ENCODE results near the gene DHX58.

DNA sequence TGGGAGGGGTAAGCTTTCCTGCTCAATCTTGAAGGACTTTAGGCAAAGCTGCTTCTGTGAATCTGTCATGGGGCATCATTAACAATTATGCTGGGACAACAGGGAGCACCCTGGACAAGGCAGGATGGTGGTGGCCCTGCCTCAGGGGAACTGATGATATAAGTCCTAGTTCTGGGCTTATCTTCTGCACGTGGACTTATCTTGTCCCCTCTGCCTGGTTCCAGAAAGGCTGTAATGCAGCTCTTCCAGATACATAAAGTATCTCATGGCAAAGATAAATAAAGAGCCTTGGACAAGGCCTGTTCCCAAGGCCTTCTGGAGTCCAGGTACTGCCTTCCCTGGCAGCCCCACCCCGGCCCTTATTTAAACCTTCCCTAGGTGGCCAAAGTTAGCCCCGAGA lies 8.2 kb downstream of the DHX58 start:
- TF ChIP-seq, protein P1, sequence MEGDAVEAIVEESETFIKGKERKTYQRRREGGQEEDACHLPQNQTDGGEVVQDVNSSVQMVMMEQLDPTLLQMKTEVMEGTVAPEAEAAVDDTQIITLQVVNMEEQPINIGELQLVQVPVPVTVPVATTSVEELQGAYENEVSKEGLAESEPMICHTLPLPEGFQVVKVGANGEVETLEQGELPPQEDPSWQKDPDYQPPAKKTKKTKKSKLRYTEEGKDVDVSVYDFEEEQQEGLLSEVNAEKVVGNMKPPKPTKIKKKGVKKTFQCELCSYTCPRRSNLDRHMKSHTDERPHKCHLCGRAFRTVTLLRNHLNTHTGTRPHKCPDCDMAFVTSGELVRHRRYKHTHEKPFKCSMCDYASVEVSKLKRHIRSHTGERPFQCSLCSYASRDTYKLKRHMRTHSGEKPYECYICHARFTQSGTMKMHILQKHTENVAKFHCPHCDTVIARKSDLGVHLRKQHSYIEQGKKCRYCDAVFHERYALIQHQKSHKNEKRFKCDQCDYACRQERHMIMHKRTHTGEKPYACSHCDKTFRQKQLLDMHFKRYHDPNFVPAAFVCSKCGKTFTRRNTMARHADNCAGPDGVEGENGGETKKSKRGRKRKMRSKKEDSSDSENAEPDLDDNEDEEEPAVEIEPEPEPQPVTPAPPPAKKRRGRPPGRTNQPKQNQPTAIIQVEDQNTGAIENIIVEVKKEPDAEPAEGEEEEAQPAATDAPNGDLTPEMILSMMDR (conservative IDR thresholded peaks at IDR 0.05; ENCODE audit: low read length) = no peak
- no peak for TF ChIP-seq EZH2phosphoT487 (IDR thresholded peaks at IDR 0.05; ENCODE audit: borderline replicate concordance, low read depth, low read length)
